Chondrocyte (in vitro differentiated cells): ENCODE results near the gene FBXO3. TPM values are rescaled to one million over a fixed set of nuclear protein-coding genes. Genes with fewer than 3 reads are reported as not detected.

Experiments used
- DNase-seq: peaks from one replicate; pipeline ENCODE4 v3.0.0; 2021; ENCODE audit warnings: mixed read lengths, low spot score
- H3K27ac Mint-ChIP-seq: one replicate; pipeline ENCODE4 v1.8.0; 2021; ENCODE audit warnings: mild to moderate bottlenecking, moderate library complexity, mixed read lengths; ENCODE audit not compliant: unreplicated experiment
- H3K27me3 Mint-ChIP-seq: 2 replicates; pipeline ENCODE4 v1.8.0; 2021; ENCODE audit warnings: low read depth, mixed read lengths
- H3K36me3 Mint-ChIP-seq: 2 replicates; pipeline ENCODE4 v1.8.0; 2021; ENCODE audit warnings: low read depth, mixed read lengths
- H3K4me1 Mint-ChIP-seq: 2 replicates; pipeline ENCODE4 v1.8.0; 2021; ENCODE audit warnings: low read depth, mild to moderate bottlenecking, mixed read lengths
- H3K4me3 Mint-ChIP-seq: one replicate; pipeline ENCODE4 v1.8.0; 2021; ENCODE audit warnings: mild to moderate bottlenecking, moderate library complexity, mixed read lengths; ENCODE audit not compliant: unreplicated experiment
- H3K9me3 Mint-ChIP-seq: 2 replicates; pipeline ENCODE4 v1.8.0; 2021; ENCODE audit warnings: low read depth, mixed read lengths
- total RNA-seq: library from RNA; stranded (reverse); gene quantifications from 3 replicates; pipeline ENCODE4 v1.2.1, GENCODE V29; 2021
- TF ChIP-seq, protein P1 (sequence below): fragments of 200-600 bp; sonication (generic); IDR thresholded peaks from 2 replicates; pipeline ENCODE4 v1.5.0; 2021; ENCODE audit warnings: antibody characterized with exemption, mild to moderate bottlenecking, moderate library complexity

Gene FBXO3
- total RNA-seq, 1 donor from 2014 or later, result 22.0 TPM

GRCh38 chr11:33706546-33706945, 67.8 kb downstream of the FBXO3 start:
- no peak for DNase-seq
- Mint-ChIP-seq H3K4me3 (no peak overlapping the region), H3K36me3 (peaks cover 17% of the 10 kb centered on the region), H3K27ac (peak overlapping the region; percentile 32), H3K9me3 (no peaks in the 10 kb centered on the region), H3K27me3 (no peaks in the 10 kb centered on the region), H3K4me1 (peaks cover 43% of the 10 kb centered on the region)
- TF ChIP-seq, protein P1, sequence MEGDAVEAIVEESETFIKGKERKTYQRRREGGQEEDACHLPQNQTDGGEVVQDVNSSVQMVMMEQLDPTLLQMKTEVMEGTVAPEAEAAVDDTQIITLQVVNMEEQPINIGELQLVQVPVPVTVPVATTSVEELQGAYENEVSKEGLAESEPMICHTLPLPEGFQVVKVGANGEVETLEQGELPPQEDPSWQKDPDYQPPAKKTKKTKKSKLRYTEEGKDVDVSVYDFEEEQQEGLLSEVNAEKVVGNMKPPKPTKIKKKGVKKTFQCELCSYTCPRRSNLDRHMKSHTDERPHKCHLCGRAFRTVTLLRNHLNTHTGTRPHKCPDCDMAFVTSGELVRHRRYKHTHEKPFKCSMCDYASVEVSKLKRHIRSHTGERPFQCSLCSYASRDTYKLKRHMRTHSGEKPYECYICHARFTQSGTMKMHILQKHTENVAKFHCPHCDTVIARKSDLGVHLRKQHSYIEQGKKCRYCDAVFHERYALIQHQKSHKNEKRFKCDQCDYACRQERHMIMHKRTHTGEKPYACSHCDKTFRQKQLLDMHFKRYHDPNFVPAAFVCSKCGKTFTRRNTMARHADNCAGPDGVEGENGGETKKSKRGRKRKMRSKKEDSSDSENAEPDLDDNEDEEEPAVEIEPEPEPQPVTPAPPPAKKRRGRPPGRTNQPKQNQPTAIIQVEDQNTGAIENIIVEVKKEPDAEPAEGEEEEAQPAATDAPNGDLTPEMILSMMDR, result no peak

DNA sequence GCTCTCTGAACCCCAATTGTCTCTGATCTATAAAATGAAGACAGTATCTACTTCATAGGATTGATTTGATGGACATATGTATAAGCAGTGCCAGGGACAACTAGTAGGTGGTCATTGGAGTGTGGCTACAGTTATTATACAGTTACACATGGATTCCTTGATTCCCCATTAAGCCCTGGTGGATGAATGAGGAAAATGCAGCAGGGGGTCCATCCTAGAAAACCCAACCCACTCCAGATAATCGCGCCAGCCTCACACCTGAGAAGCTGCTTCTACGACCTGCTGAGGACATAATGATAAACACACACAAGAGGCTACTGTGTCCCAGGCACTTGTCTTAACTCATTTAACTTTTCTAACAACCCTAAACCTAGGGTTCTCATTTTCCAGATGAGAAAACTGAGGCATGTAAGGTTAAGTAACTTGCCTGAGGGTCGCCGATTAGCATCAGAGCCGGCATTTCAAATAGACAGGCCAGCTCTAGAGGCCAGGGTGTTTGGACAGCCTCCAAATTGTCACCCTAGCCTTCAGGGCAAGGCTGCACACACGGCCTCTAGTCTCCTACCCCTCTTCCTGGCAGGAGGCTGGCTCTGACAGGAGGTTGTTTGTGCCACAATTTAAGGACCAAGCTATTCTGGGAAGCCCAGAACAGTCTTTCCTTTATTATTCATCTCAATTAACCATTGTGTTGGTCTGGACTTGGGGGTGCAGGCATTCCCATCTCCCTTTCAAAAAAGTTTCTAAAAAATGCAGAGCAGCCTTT, 69.9 kb downstream of the FBXO3 start:
- H3K4me1 Mint-ChIP-seq, result peaks cover 56% of the 10 kb centered on the region
- no peak for DNase-seq
- no peaks in the 10 kb centered on the region for H3K27me3 Mint-ChIP-seq
- TF ChIP-seq, protein P1, result peak; percentile 27
- H3K36me3 Mint-ChIP-seq, result peaks cover 11% of the 10 kb centered on the region
- peak overlapping the region; percentile 85 for H3K27ac Mint-ChIP-seq
- H3K9me3 Mint-ChIP-seq, result no peaks in the 10 kb centered on the region
- H3K4me3 Mint-ChIP-seq, result no peak overlapping the region

DNA sequence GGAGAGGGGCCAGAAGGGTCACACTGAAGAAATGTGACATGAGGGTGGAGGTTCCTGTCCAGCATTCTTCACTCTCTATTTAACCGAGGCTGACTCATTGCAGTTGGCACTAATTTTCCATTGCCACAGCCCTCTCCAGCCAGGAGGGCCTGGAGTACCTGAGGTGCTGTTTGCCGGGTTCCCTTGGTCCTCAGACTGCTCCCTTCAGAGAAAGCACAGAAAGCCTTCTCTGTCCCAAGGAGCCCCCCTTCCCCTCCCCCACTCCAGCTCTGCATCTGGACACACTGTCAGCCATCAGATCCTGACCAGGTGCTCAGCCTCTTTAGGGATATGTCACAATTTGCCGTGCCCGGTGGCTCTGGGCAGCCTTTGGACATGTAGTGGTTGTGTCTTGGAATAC, 70.5 kb downstream of the FBXO3 start:
- TF ChIP-seq, protein P1, result no peak
- Mint-ChIP-seq H3K4me3 (peak overlapping the region; percentile 33), H3K4me1 (peaks cover 57% of the 10 kb centered on the region), H3K27me3 (no peaks in the 10 kb centered on the region), H3K9me3 (no peaks in the 10 kb centered on the region), H3K27ac (peak overlapping the region; percentile 85), H3K36me3 (peaks cover 4% of the 10 kb centered on the region)
- peak; percentile 44 for DNase-seq

DNA sequence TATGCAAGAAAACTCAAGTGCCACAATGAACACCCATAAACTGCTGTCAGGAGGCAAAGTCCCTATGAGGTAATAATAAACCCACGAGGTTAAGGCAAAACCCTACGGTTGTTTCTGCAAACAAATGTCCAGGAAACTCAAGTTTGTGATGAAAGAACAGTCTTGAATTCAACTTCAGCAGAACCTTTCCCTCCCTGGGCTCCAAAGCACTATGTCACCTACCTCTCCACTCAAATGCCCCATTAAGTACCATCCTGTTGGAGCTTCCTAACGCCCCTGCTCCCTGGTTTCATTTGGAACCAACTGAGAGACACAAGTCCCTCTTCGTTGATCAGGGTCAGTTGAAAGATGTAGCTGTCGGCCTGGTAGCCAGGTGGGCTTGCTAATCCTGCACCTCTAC, 71.1 kb downstream of the FBXO3 start:
- H3K9me3 Mint-ChIP-seq, result no peaks in the 10 kb centered on the region
- H3K4me3 Mint-ChIP-seq, result no peak overlapping the region
- TF ChIP-seq, protein P1, result no peak
- peak overlapping the region; percentile 85 for H3K27ac Mint-ChIP-seq
- H3K4me1 Mint-ChIP-seq, result peaks cover 57% of the 10 kb centered on the region
- no peaks in the 10 kb centered on the region for H3K36me3 Mint-ChIP-seq
- no peak for DNase-seq
- H3K27me3 Mint-ChIP-seq, result no peaks in the 10 kb centered on the region

DNA sequence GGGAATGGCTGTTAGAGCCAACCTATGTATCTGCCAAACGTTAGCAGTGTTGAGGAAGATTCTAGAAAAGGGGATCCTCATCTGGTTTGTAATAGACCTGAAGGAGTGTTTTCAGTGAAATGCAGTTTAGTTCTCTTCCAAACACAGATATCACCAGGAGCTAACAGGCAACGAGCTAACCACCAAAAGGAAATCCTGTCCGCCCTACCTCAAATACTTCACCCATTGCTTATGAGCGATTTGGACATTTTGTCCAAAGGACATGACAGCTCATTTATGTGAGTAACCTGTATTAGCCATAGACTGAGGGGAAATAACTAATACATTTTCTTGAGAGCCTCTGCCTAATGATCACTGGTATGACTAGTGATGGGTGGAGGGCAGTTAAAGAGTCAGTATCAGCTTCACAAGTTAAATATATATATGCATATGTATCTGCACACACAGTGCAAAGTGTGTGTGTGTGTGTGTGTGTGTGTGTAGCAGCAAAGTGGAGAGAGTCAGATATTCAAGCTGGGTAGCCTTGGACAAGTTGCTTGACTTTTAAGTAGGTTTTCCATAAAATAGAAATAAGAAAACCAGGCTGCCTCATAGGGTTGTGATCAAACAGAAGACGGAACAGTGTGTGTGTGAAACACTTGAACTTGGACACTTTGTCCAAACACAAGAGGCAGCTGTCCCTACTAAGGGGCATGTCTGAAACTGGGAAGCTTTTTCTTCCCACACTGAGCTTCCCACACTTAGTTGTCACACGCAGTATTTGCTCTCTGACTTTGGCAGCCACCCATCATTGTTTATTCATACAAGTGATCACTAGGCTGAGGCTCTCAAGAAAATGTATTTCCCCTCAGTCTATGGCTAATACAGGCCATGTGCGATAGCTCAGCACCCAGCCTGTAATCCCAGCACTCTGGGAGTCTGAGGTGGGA, 72.8 kb downstream of the FBXO3 start:
- Mint-ChIP-seq H3K27ac (peak overlapping the region; percentile 96), H3K4me1 (peaks cover 61% of the 10 kb centered on the region), H3K4me3 (peak overlapping the region; percentile 79), H3K36me3 (no peaks in the 10 kb centered on the region), H3K27me3 (no peaks in the 10 kb centered on the region), H3K9me3 (no peaks in the 10 kb centered on the region)
- no peak for DNase-seq
- TF ChIP-seq, protein P1, result no peak
